SK-N-SH treated with all-trans-retinoic acid at 6 μM for 48 hours (cell line): ENCODE measurements around the gene AJUBA.
"Not testable (repeated sequence)": the region's sequence is repeated elsewhere in the genome, so short reads cannot be mapped to it uniquely, and the experiment has no call there.

Source experiments
- ATAC-seq: fragments of 200-7000 bp; cut with Tn5 transposase; 3 replicates; pipeline ENCODE4 v1.9.1; 2020; ENCODE audit warnings: mild to moderate bottlenecking, moderate library complexity
- ARNTL ChIP-seq: fragments of 450-650 bp; formaldehyde crosslinking; IDR thresholded peaks from 2 replicates; pipeline ENCODE4 v1.5.0; 2020; ENCODE audit warnings: low read depth, mild to moderate bottlenecking, moderate library complexity, borderline replicate concordance
- BACH2 ChIP-seq: fragments of 250-450 bp; sonication (Bioruptor Pico); IDR thresholded peaks from 2 replicates; pipeline ENCODE4 v1.9.0; 2021; ENCODE audit warnings: mild to moderate bottlenecking, borderline replicate concordance
- CSDC2 ChIP-seq: fragments of 250-450 bp; sonication (Bioruptor Pico); IDR thresholded peaks from 2 replicates; pipeline ENCODE4 v1.5.0; 2020; ENCODE audit warnings: mild to moderate bottlenecking, moderate library complexity
- ESRRG ChIP-seq: fragments of 250-450 bp; sonication (Bioruptor Pico); IDR thresholded peaks from 2 replicates; pipeline ENCODE4 v1.6.1; 2021; ENCODE audit warnings: mild to moderate bottlenecking
- GLIS3 ChIP-seq: fragments of 250-450 bp; sonication (Bioruptor Pico); IDR thresholded peaks from 2 replicates; pipeline ENCODE4 v1.5.0; 2020; ENCODE audit warnings: mild to moderate bottlenecking, moderate library complexity
- ISL1 ChIP-seq: fragments of 250-450 bp; sonication (Bioruptor Pico); IDR thresholded peaks from 2 replicates; pipeline ENCODE4 v2.1.2; 2022; ENCODE audit warnings: mild to moderate bottlenecking, moderate library complexity
- OSR1 ChIP-seq: fragments of 250-450 bp; sonication (Bioruptor Pico); IDR thresholded peaks from 2 replicates; pipeline ENCODE4 v1.8.0; 2022; ENCODE audit warnings: moderate library complexity, mild to moderate bottlenecking, inconsistent platforms
- PPARA ChIP-seq: fragments of 250-450 bp; sonication (Bioruptor Pico); IDR thresholded peaks from 2 replicates; pipeline ENCODE4 v1.5.0; 2020; ENCODE audit warnings: mild to moderate bottlenecking, borderline replicate concordance
- RARB ChIP-seq: fragments of 250-450 bp; sonication (Bioruptor Pico); IDR thresholded peaks from 2 replicates; pipeline ENCODE4 v1.8.0; 2021; ENCODE audit warnings: mild to moderate bottlenecking, moderate library complexity
- SNAI2 ChIP-seq: fragments of 250-450 bp; sonication (Bioruptor Pico); IDR thresholded peaks from 2 replicates; pipeline ENCODE4 v1.5.0; 2020; ENCODE audit warnings: mild to moderate bottlenecking, moderate library complexity
- TCF4 ChIP-seq: fragments of 250-450 bp; sonication (Bioruptor Pico); IDR thresholded peaks from 2 replicates; pipeline ENCODE4 v1.8.0; 2021; ENCODE audit warnings: mild to moderate bottlenecking, moderate library complexity, borderline replicate concordance
- TOX ChIP-seq: fragments of 250-450 bp; sonication (Bioruptor Pico); IDR thresholded peaks from 2 replicates; pipeline ENCODE4 v1.8.0; 2021; ENCODE audit warnings: mild to moderate bottlenecking, moderate library complexity, borderline replicate concordance
- ZC3H10 ChIP-seq: fragments of 250-450 bp; sonication (Bioruptor Pico); IDR thresholded peaks from 2 replicates; pipeline ENCODE4 v1.5.1; 2021; ENCODE audit warnings: mild to moderate bottlenecking, moderate library complexity
- ZFP3 ChIP-seq: fragments of 250-450 bp; sonication (Bioruptor Pico); IDR thresholded peaks from 2 replicates; pipeline ENCODE4 v1.5.0; 2020; ENCODE audit warnings: mild to moderate bottlenecking, moderate library complexity
- ZFP30 ChIP-seq: fragments of 450-650 bp; formaldehyde crosslinking; IDR thresholded peaks from 2 replicates; pipeline ENCODE4 v1.5.0; 2022; ENCODE audit warnings: mild to moderate bottlenecking, moderate library complexity
- ZNF565 ChIP-seq: fragments of 450-650 bp; formaldehyde crosslinking; conservative IDR thresholded peaks from 2 replicates; pipeline ENCODE4 v1.5.0; 2020; ENCODE audit warnings: low read depth, mild to moderate bottlenecking, moderate library complexity
- ZNF70 ChIP-seq: fragments of 450-650 bp; formaldehyde crosslinking; IDR thresholded peaks from 2 replicates; pipeline ENCODE4 v1.5.0; 2020; ENCODE audit warnings: mild to moderate bottlenecking, moderate library complexity
- ZNF8 ChIP-seq: fragments of 450-650 bp; formaldehyde crosslinking; IDR thresholded peaks from 2 replicates; pipeline ENCODE4 v1.5.0; 2020; ENCODE audit warnings: mild to moderate bottlenecking, moderate library complexity
- TF ChIP-seq, protein P1 (sequence below): fragments of 250-450 bp; sonication (Bioruptor Pico); IDR thresholded peaks from 2 replicates; pipeline ENCODE4 v1.8.0; 2021; ENCODE audit warnings: low read depth, mild to moderate bottlenecking, moderate library complexity, borderline replicate concordance
- TF ChIP-seq, protein P2 (sequence below): fragments of 250-450 bp; sonication (Bioruptor Pico); IDR thresholded peaks from 2 replicates; pipeline ENCODE4 v1.5.0; 2020; ENCODE audit warnings: mild to moderate bottlenecking, moderate library complexity
- TF ChIP-seq, protein P3 (sequence below): fragments of 250-450 bp; sonication (Bioruptor Pico); IDR thresholded peaks from 2 replicates; pipeline ENCODE4 v1.8.0; 2020; ENCODE audit warnings: mild to moderate bottlenecking, moderate library complexity, borderline replicate concordance
- TF ChIP-seq, protein P4 (sequence below): fragments of 250-450 bp; sonication (Bioruptor Pico); IDR thresholded peaks from 2 replicates; pipeline ENCODE4 v1.5.1; 2020; ENCODE audit warnings: low read depth, mild to moderate bottlenecking, moderate library complexity
- TF ChIP-seq, protein P5 (sequence below): fragments of 250-450 bp; sonication (Bioruptor Pico); IDR thresholded peaks from 2 replicates; pipeline ENCODE4 v1.5.1; 2021; ENCODE audit warnings: mild to moderate bottlenecking, moderate library complexity

AJUBA gene

DNA sequence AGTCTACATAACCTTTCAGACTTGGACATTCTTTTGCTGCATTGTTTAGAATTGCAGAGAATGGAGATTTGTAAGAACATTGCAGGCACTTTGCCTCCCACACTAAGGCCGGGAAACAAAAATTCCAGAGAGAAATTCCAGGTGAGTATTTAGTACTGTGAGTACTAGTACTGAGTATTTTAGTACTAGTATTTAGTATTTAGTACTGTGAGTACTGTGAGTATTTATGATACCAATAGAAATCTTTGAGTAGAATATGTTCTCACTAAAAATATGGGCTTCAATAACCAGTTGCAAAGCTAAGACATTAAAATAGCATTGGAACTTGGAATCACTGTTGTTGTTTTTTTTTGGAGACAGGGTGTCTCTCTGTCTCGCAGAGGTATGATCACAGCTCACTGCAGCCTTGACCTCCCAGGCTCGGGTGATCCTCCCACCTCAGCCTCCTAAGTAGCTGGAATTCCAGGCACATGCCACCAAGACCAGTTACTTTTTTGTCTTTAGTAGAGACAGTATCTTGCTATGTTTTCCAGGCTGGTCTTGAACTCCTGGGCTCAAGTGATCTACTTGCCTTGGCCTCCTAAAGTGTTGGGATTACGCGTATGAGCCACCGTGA, 20.2 kb downstream of the AJUBA start:
- no peak for ATAC-seq
- TF ChIP-seq ISL1 (CRISPR knock-in tag) (no peak), ZNF565 (no peak), TCF4 (CRISPR knock-in tag) (no peak), CSDC2 (CRISPR knock-in tag) (no peak), ZNF8 (CRISPR knock-in tag) (no peak), ESRRG (no peak)
- TF ChIP-seq, protein P1, sequence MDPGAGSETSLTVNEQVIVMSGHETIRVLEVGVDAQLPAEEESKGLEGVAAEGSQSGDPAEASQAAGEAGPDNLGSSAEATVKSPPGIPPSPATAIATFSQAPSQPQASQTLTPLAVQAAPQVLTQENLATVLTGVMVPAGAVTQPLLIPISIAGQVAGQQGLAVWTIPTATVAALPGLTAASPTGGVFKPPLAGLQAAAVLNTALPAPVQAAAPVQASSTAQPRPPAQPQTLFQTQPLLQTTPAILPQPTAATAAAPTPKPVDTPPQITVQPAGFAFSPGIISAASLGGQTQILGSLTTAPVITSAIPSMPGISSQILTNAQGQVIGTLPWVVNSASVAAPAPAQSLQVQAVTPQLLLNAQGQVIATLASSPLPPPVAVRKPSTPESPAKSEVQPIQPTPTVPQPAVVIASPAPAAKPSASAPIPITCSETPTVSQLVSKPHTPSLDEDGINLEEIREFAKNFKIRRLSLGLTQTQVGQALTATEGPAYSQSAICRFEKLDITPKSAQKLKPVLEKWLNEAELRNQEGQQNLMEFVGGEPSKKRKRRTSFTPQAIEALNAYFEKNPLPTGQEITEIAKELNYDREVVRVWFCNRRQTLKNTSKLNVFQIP (CRISPR knock-in tag): no peak

DNA sequence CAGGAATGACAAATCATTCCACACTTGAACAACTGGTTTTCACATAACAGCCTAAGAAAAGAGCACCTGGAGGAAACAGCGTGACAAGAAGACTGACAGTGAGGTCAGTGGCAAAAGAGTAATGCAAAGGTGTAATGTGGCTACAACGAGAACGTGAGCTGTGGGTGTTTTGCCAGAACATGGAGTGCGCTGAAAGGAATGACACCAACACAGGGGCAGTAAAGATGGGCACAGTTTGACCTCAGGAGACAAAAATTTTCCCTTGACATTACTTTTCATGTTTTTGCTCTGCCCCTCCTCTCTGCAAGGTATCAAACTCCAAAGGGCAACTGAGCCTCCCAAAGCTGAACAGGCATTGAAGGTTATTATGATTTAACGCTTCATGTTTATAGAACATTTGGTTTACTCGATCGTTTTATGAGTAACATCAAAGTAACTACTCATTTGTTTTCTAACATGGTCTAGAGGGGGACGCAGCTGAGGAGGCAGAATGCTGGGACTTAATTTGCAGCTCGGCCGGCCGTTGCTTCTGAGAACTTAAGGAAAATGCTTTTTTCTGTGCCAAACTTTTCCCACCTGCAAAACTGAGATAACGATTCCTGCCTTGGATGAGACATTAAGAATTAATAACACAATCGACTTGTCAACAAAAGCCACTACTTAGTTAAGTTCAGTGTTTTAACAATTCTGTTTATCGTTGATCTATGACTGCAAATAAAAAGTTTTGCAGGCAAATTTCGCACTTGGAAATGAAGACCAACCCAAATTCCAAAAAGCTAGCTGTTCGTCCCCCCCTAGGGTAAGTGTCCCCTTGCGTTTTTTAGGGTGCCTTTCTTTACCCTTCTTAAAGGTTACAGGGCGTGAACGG, 26.4 kb downstream of the AJUBA start:
- no peak for ATAC-seq
- TF ChIP-seq ZFP3 (CRISPR knock-in tag) (no peak), RARB (no peak), PPARA (CRISPR knock-in tag) (no peak), TCF4 (CRISPR knock-in tag) (no peak), CSDC2 (CRISPR knock-in tag) (no peak), ARNTL (CRISPR knock-in tag) (no peak), ZFP30 (CRISPR knock-in tag) (no peak), ZNF8 (CRISPR knock-in tag) (no peak), TOX (CRISPR knock-in tag) (no peak), GLIS3 (CRISPR knock-in tag) (no peak), OSR1 (CRISPR knock-in tag) (no peak), ZNF565 (no peak), ZNF70 (CRISPR knock-in tag) (no peak)
- TF ChIP-seq, protein P2, sequence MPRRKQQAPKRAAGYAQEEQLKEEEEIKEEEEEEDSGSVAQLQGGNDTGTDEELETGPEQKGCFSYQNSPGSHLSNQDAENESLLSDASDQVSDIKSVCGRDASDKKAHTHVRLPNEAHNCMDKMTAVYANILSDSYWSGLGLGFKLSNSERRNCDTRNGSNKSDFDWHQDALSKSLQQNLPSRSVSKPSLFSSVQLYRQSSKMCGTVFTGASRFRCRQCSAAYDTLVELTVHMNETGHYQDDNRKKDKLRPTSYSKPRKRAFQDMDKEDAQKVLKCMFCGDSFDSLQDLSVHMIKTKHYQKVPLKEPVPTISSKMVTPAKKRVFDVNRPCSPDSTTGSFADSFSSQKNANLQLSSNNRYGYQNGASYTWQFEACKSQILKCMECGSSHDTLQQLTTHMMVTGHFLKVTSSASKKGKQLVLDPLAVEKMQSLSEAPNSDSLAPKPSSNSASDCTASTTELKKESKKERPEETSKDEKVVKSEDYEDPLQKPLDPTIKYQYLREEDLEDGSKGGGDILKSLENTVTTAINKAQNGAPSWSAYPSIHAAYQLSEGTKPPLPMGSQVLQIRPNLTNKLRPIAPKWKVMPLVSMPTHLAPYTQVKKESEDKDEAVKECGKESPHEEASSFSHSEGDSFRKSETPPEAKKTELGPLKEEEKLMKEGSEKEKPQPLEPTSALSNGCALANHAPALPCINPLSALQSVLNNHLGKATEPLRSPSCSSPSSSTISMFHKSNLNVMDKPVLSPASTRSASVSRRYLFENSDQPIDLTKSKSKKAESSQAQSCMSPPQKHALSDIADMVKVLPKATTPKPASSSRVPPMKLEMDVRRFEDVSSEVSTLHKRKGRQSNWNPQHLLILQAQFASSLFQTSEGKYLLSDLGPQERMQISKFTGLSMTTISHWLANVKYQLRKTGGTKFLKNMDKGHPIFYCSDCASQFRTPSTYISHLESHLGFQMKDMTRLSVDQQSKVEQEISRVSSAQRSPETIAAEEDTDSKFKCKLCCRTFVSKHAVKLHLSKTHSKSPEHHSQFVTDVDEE (CRISPR knock-in tag): no peak
- TF ChIP-seq, protein P3, sequence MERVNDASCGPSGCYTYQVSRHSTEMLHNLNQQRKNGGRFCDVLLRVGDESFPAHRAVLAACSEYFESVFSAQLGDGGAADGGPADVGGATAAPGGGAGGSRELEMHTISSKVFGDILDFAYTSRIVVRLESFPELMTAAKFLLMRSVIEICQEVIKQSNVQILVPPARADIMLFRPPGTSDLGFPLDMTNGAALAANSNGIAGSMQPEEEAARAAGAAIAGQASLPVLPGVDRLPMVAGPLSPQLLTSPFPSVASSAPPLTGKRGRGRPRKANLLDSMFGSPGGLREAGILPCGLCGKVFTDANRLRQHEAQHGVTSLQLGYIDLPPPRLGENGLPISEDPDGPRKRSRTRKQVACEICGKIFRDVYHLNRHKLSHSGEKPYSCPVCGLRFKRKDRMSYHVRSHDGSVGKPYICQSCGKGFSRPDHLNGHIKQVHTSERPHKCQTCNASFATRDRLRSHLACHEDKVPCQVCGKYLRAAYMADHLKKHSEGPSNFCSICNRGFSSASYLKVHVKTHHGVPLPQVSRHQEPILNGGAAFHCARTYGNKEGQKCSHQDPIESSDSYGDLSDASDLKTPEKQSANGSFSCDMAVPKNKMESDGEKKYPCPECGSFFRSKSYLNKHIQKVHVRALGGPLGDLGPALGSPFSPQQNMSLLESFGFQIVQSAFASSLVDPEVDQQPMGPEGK (CRISPR knock-in tag): no peak
- TF ChIP-seq, protein P4, sequence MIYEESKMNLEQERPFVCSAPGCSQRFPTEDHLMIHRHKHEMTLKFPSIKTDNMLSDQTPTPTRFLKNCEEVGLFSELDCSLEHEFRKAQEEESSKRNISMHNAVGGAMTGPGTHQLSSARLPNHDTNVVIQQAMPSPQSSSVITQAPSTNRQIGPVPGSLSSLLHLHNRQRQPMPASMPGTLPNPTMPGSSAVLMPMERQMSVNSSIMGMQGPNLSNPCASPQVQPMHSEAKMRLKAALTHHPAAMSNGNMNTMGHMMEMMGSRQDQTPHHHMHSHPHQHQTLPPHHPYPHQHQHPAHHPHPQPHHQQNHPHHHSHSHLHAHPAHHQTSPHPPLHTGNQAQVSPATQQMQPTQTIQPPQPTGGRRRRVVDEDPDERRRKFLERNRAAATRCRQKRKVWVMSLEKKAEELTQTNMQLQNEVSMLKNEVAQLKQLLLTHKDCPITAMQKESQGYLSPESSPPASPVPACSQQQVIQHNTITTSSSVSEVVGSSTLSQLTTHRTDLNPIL (CRISPR knock-in tag): no peak

DNA sequence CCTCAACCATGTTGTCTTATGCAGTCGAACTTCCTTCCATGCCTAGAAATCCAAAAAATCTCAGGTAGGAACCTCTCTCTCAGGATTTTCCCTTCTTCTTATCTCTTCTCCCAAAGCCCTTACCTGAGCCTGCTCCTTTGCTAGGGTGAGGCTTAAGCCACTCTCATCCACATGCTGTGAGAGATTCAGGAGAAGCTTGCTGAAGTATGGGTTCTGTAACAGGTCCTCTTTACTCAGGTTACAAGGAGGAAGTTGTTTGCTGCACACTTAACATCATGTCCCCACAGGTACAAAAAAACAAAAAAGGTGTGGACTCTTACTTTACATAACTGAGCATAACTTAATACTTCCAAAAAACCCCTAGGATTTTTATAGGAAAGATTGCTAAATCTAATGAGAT, 29.9 kb downstream of the AJUBA start:
- no peak for ATAC-seq
- TF ChIP-seq PPARA (CRISPR knock-in tag): no peak
- TF ChIP-seq, protein P5, sequence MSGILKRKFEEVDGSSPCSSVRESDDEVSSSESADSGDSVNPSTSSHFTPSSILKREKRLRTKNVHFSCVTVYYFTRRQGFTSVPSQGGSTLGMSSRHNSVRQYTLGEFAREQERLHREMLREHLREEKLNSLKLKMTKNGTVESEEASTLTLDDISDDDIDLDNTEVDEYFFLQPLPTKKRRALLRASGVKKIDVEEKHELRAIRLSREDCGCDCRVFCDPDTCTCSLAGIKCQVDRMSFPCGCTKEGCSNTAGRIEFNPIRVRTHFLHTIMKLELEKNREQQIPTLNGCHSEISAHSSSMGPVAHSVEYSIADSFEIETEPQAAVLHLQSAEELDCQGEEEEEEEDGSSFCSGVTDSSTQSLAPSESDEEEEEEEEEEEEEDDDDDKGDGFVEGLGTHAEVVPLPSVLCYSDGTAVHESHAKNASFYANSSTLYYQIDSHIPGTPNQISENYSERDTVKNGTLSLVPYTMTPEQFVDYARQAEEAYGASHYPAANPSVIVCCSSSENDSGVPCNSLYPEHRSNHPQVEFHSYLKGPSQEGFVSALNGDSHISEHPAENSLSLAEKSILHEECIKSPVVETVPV (CRISPR knock-in tag): no peak
- TF ChIP-seq CSDC2 (CRISPR knock-in tag): no peak
- TF ChIP-seq SNAI2 (CRISPR knock-in tag): no peak
- TF ChIP-seq ZFP30 (CRISPR knock-in tag): no peak
- no peak for TF ChIP-seq OSR1 (CRISPR knock-in tag)
- no peak for TF ChIP-seq BACH2 (CRISPR knock-in tag)
- no peak for TF ChIP-seq ISL1 (CRISPR knock-in tag)
- TF ChIP-seq ZNF565: no peak
- no peak for TF ChIP-seq TOX (CRISPR knock-in tag)
- TF ChIP-seq ZNF8 (CRISPR knock-in tag): no peak
- TF ChIP-seq ZC3H10 (CRISPR knock-in tag): no peak
- no peak for TF ChIP-seq ZFP3 (CRISPR knock-in tag)
- TF ChIP-seq, protein P3 (CRISPR knock-in tag): no peak

DNA sequence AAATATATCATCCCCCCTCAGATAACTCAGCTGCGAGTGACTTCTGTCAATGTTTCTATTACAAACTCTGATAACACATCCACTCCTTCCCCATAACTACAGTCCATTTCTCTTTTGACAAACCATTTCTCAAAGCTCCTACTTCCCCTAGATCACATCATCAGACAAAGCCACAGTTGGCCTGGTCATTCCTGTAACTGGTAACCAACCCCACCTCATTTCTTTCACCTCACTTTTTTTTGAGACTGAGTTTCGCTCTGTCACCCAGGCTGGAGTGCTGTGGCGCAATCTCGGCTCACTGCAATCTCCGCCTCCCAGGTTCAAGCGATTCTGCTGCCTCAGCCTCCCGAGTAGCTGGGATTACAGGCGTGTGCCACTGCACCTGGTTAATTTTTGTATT, 30.6 kb downstream of the AJUBA start:
- not testable (repeated sequence) for ATAC-seq
